Vagina (tissue), 2 donors: Measurements from ENCODE around the gene WFDC2. TPM values are rescaled to one million over a fixed set of nuclear protein-coding genes. Genes with fewer than 3 reads are reported as not detected.
A peak's percentile ranks its signal among the peaks of the same experiment; 100 is the strongest.
"Not testable (repeated sequence)": the region's sequence is repeated elsewhere in the genome, so short reads cannot be mapped to it uniquely, and the experiment has no call there.

Experiments
- DNase-seq, 2 donors: peaks; one replicate each; pipeline ENCODE4 v3.0.0-alpha.2; 2017; ENCODE audit errors: extremely low spot score in 2 of 2
- H3K27ac ChIP-seq: fragments of 200-600 bp; sonication (generic); one replicate; pipeline ENCODE4 v1.5.1; 2019
- H3K27me3 ChIP-seq: fragments of 200-600 bp; sonication (generic); one replicate; pipeline ENCODE4 v1.5.1; 2019
- H3K36me3 ChIP-seq, 2 donors: fragments of 200-600 bp; sonication (generic); one replicate each; pipeline ENCODE4 v1.5.1; 2017 to 2019
- H3K4me1 ChIP-seq: fragments of 200-600 bp; sonication (generic); one replicate; pipeline ENCODE4 v1.5.1; 2019
- H3K4me3 ChIP-seq, 2 donors: fragments of 200-600 bp; sonication (generic); 1 replicate in 1 of 2; 2 replicates in 1 of 2; pipeline ENCODE4 v1.5.1; 2016 to 2019
- H3K9me3 ChIP-seq: fragments of 200-600 bp; sonication (generic); one replicate; pipeline ENCODE4 v1.5.1; 2019
- CTCF ChIP-seq, 3 experiments: fragments of 450-650 bp in 2 of 3; fragments of 200-600 bp in 1 of 3; sonication (generic) in 1 of 3; IDR thresholded peaks; one replicate each; pipeline ENCODE4 v1.5.1; 2017 to 2019; ENCODE audit warnings: antibody characterized with exemption in 3 of 3, mild to moderate bottlenecking in 2 of 3, moderate library complexity in 2 of 3
- POLR2A ChIP-seq, 2 donors: fragments of 450-650 bp; IDR thresholded peaks; one replicate each; pipeline ENCODE4 v1.6.1; 2017; ENCODE audit warnings: antibody characterized with exemption in 2 of 2, mild to moderate bottlenecking in 2 of 2, moderate library complexity in 2 of 2
- POLR2AphosphoS5 ChIP-seq, 2 donors: sonication (generic); formaldehyde crosslinking; IDR thresholded peaks; one replicate each; pipeline ENCODE4 v1.9.0; 2017; ENCODE audit warnings: antibody characterized with exemption in 2 of 2, mild to moderate bottlenecking in 2 of 2, low read depth in 1 of 2; ENCODE audit not compliant: insufficient read depth in 1 of 2
- intact Hi-C: fragments of 100-400 bp; cut with DNase I; formaldehyde crosslinking; loops from one replicate; pipeline ENCODE4 v1.15.1; 2023
- total RNA-seq: library from RNA; depleted of rRNA; stranded (reverse); fragments of >200 nt; gene quantifications from one replicate; pipeline ENCODE4 v1.2.3, GENCODE V29; 2016

WFDC2 gene
- total RNA-seq, 1 donor from 2014 or later = 2.2 TPM

- H3K4me1 ChIP-seq = peaks cover 18% of the 10 kb centered on the region
- H3K9me3 ChIP-seq = no peaks in the 10 kb centered on the region
- H3K27ac ChIP-seq = no peak overlapping the region
- H3K27me3 ChIP-seq = no peaks in the 10 kb centered on the region
- TF ChIP-seq POLR2AphosphoS5 (IDR thresholded peaks at IDR 0.05; ENCODE audit: insufficient read depth in 1 of 2, low read depth in 1 of 2) = no peak
- no peak for TF ChIP-seq POLR2A (IDR thresholded peaks at IDR 0.05)
- TF ChIP-seq CTCF (IDR thresholded peaks at IDR 0.05) = no peak
- intact Hi-C loops = no loop called here
- no peaks in the 10 kb centered on the region for H3K36me3 ChIP-seq
- peak in 1 of 2 donors; percentile 37 for DNase-seq
- H3K4me3 ChIP-seq = no peak overlapping the region
Observed at GRCh38 chr20:45467861-45468260, 1.7 kb upstream of the WFDC2 start.

DNA sequence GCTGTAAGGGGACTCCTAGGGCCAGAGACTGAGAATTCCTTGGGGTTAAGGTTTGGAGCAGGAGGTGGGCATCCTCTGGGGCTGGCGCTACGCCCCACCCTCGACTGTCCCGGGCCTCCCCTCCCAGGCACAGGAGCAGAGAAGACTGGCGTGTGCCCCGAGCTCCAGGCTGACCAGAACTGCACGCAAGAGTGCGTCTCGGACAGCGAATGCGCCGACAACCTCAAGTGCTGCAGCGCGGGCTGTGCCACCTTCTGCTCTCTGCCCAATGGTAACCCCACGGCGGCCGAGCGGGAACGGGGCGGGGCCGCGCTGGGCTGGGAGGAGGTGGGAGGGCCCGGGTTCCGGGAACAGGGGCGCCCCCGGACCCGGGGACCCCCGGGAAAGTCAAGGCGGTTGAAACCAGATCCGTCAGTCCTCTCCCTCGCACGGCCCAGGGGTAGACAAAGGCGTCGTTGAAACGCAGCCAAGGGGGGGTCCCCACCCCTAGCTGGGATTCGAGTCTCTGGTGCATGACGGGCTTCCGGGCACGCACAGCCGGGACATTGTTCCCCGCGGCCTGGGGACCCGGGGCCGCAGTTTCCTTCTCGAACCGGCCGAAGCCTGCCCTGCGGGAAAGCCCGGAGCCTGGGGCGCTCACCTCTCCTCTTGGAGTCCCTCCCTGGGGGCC is 844 bp downstream of the WFDC2 start:
- H3K27ac ChIP-seq = peak overlapping the region; percentile 30
- no peaks in the 10 kb centered on the region for H3K9me3 ChIP-seq
- TF ChIP-seq POLR2A (IDR thresholded peaks at IDR 0.05) (no peak), POLR2AphosphoS5 (IDR thresholded peaks at IDR 0.05; ENCODE audit: insufficient read depth in 1 of 2, low read depth in 1 of 2) (peak in 1 of 2 donors; percentile 53), CTCF (IDR thresholded peaks at IDR 0.05) (no peak)
- intact Hi-C loops = no loop called here
- peak overlapping the region; percentile 53 to 63 for H3K4me3 ChIP-seq
- DNase-seq = peak in 1 of 2 donors; percentile 80
- no peaks in the 10 kb centered on the region for H3K36me3 ChIP-seq
- H3K27me3 ChIP-seq = no peaks in the 10 kb centered on the region
- H3K4me1 ChIP-seq = peaks cover 18% of the 10 kb centered on the region

- Histone ChIP-seq H3K27me3 (no peaks in the 10 kb centered on the region), H3K9me3 (no peaks in the 10 kb centered on the region), H3K4me3 (peak overlapping the region; percentile 53 to 63), H3K4me1 (peaks cover 18% of the 10 kb centered on the region), H3K36me3 (no peaks in the 10 kb centered on the region), H3K27ac (peak overlapping the region; percentile 30)
- intact Hi-C loops = no loop called here
- DNase-seq = no peak
- no peak for TF ChIP-seq POLR2A (IDR thresholded peaks at IDR 0.05)
- TF ChIP-seq POLR2AphosphoS5 (IDR thresholded peaks at IDR 0.05; ENCODE audit: insufficient read depth in 1 of 2, low read depth in 1 of 2) = no peak
- TF ChIP-seq CTCF (IDR thresholded peaks at IDR 0.05) = no peak
Observed at GRCh38 chr20:45470937-45471336, 1.4 kb downstream of the WFDC2 start.

- intact Hi-C loops, DNase-seq, H3K9me3 ChIP-seq, H3K27ac ChIP-seq, H3K27me3 ChIP-seq, H3K36me3 ChIP-seq, H3K4me3 ChIP-seq: not testable (repeated sequence)
- peaks cover 18% of the 10 kb centered on the region for H3K4me1 ChIP-seq
Observed at GRCh38 chr20:45472286-45472685, 2.7 kb downstream of the WFDC2 start.

DNA sequence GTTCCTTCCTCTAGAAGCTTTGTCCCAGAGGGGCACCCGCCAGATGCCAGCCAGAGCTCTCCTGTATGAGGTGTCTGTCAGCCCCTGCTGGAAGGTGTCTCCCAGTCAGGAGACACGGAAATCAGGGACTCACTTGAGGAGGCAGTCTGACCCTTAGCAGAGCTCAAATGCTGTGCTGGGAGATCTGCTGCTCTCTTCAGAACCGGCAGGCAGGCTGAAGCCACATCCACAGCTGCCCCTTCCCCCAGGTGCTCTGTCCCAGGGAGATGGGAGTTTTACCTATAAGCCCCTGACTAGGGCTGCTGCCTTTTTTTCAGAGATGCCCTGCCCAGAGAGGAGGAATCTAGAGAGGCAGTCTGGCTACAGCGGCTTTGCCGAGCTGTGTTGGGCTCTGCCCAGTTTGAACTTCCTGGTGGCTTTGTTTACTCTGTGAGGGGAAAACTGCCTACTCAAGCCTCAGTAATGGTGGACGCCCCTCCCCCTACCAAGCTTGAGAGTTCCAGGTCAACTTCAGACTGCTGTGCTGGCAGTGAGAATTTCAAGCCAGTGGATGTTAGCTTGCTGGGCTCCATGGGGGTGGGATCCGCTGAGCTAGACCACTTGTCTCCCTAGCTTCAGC is 8.1 kb downstream of the WFDC2 start:
- H3K9me3 ChIP-seq, intact Hi-C loops, H3K4me3 ChIP-seq, H3K36me3 ChIP-seq, H3K27ac ChIP-seq, H3K4me1 ChIP-seq, H3K27me3 ChIP-seq: not testable (repeated sequence)
- DNase-seq = peak in 1 of 2 donors; percentile 20

- Histone ChIP-seq H3K27ac (no peak overlapping the region), H3K9me3 (no peaks in the 10 kb centered on the region), H3K36me3 (no peaks in the 10 kb centered on the region), H3K4me1 (no peaks in the 10 kb centered on the region), H3K27me3 (no peaks in the 10 kb centered on the region), H3K4me3 (no peak overlapping the region)
- no peak for DNase-seq
- TF ChIP-seq POLR2AphosphoS5 (IDR thresholded peaks at IDR 0.05; ENCODE audit: insufficient read depth in 1 of 2, low read depth in 1 of 2) = no peak
- TF ChIP-seq POLR2A (IDR thresholded peaks at IDR 0.05) = no peak
- TF ChIP-seq CTCF (IDR thresholded peaks at IDR 0.05) = no peak
- intact Hi-C loops = no loop called here
Observed at GRCh38 chr20:45479822-45480221, 10.3 kb downstream of the WFDC2 start.
